Measurements from ENCODE around the gene FOXL2NB.

The FOXL2NB gene

GRCh38 chr3:138950006-138950644 is 3.1 kb downstream of the FOXL2NB start:
- Mint-ChIP-seq H3K27me3 (peaks cover 46% of the 10 kb centered on the region), H3K4me1 (peaks cover 20% of the 10 kb centered on the region), H3K9me3 (no peaks in the 10 kb centered on the region), H3K4me3 (peak overlapping the region; percentile 51), H3K36me3 (peaks cover under 1% of the 10 kb centered on the region), H3K27ac (no peak overlapping the region)

GRCh38 chr3:138950701-138951100 is 3.7 kb downstream of the FOXL2NB start:
- H3K4me1 Mint-ChIP-seq = peaks cover 17% of the 10 kb centered on the region
- H3K36me3 Mint-ChIP-seq = no peaks in the 10 kb centered on the region
- peak overlapping the region; percentile 51 for H3K4me3 Mint-ChIP-seq
- H3K27me3 Mint-ChIP-seq = peaks cover 45% of the 10 kb centered on the region
- H3K9me3 Mint-ChIP-seq = no peaks in the 10 kb centered on the region
- H3K27ac Mint-ChIP-seq = no peak overlapping the region

GRCh38 chr3:138960417-138960852 is 13.4 kb downstream of the FOXL2NB start:
- H3K4me1 Mint-ChIP-seq = peaks cover 14% of the 10 kb centered on the region
- peaks cover 10% of the 10 kb centered on the region for H3K9me3 Mint-ChIP-seq
- H3K36me3 Mint-ChIP-seq = no peaks in the 10 kb centered on the region
- H3K4me3 Mint-ChIP-seq = peak overlapping the region; percentile 8
- H3K27ac Mint-ChIP-seq = no peak overlapping the region
- peaks cover 41% of the 10 kb centered on the region for H3K27me3 Mint-ChIP-seq

- peaks cover 46% of the 10 kb centered on the region for H3K27me3 Mint-ChIP-seq
- H3K36me3 Mint-ChIP-seq = no peaks in the 10 kb centered on the region
- H3K4me3 Mint-ChIP-seq = no peak overlapping the region
- peaks cover 14% of the 10 kb centered on the region for H3K4me1 Mint-ChIP-seq
- H3K27ac Mint-ChIP-seq = no peak overlapping the region
- H3K9me3 Mint-ChIP-seq = peaks cover 10% of the 10 kb centered on the region
Measured at GRCh38 chr3:138962854-138963560, 16.0 kb downstream of the FOXL2NB start.

GRCh38 chr3:138964264-138964663 is 17.2 kb downstream of the FOXL2NB start:
- H3K9me3 Mint-ChIP-seq = peaks cover 10% of the 10 kb centered on the region
- H3K27me3 Mint-ChIP-seq = peaks cover 47% of the 10 kb centered on the region

GRCh38 chr3:138964923-138965322 is 17.9 kb downstream of the FOXL2NB start:
- peaks cover 49% of the 10 kb centered on the region for H3K27me3 Mint-ChIP-seq
- no peaks in the 10 kb centered on the region for H3K36me3 Mint-ChIP-seq
- H3K4me1 Mint-ChIP-seq = peaks cover 13% of the 10 kb centered on the region
- peaks cover 10% of the 10 kb centered on the region for H3K9me3 Mint-ChIP-seq
- no peak overlapping the region for H3K4me3 Mint-ChIP-seq
- H3K27ac Mint-ChIP-seq = no peak overlapping the region

More at GRCh38 chr3:138964264-138964663, 17.2 kb downstream of the FOXL2NB start:
- Mint-ChIP-seq H3K36me3 (no peaks in the 10 kb centered on the region), H3K4me1 (peaks cover 14% of the 10 kb centered on the region), H3K27ac (no peak overlapping the region), H3K4me3 (no peak overlapping the region)

- Mint-ChIP-seq H3K27me3 (peaks cover 24% of the 10 kb centered on the region), H3K27ac (no peak overlapping the region), H3K4me1 (no peaks in the 10 kb centered on the region), H3K36me3 (no peaks in the 10 kb centered on the region), H3K4me3 (no peak overlapping the region), H3K9me3 (no peaks in the 10 kb centered on the region)
Measured at GRCh38 chr3:138971766-138972320, 24.8 kb downstream of the FOXL2NB start.

- Mint-ChIP-seq H3K9me3 (no peaks in the 10 kb centered on the region), H3K4me1 (no peaks in the 10 kb centered on the region), H3K27me3 (peaks cover 21% of the 10 kb centered on the region), H3K27ac (no peak overlapping the region), H3K4me3 (no peak overlapping the region), H3K36me3 (no peaks in the 10 kb centered on the region)
Measured at GRCh38 chr3:138972941-138973340, 25.9 kb downstream of the FOXL2NB start.

- H3K4me1 Mint-ChIP-seq = no peaks in the 10 kb centered on the region
- no peaks in the 10 kb centered on the region for H3K36me3 Mint-ChIP-seq
- no peak overlapping the region for H3K4me3 Mint-ChIP-seq
- H3K27me3 Mint-ChIP-seq = peaks cover 19% of the 10 kb centered on the region
- H3K9me3 Mint-ChIP-seq = no peaks in the 10 kb centered on the region
- H3K27ac Mint-ChIP-seq = no peak overlapping the region
Measured at GRCh38 chr3:138974462-138974861, 27.4 kb downstream of the FOXL2NB start.

GRCh38 chr3:138975351-138975750 is 28.3 kb downstream of the FOXL2NB start:
- H3K27ac Mint-ChIP-seq = no peak overlapping the region
- H3K4me1 Mint-ChIP-seq = no peaks in the 10 kb centered on the region
- H3K36me3 Mint-ChIP-seq = no peaks in the 10 kb centered on the region
- peaks cover 15% of the 10 kb centered on the region for H3K27me3 Mint-ChIP-seq
- no peak overlapping the region for H3K4me3 Mint-ChIP-seq
- no peaks in the 10 kb centered on the region for H3K9me3 Mint-ChIP-seq

GRCh38 chr3:138976047-138976446 is 29.0 kb downstream of the FOXL2NB start:
- Mint-ChIP-seq H3K27ac (no peak overlapping the region), H3K9me3 (no peaks in the 10 kb centered on the region), H3K36me3 (no peaks in the 10 kb centered on the region), H3K4me3 (no peak overlapping the region), H3K4me1 (no peaks in the 10 kb centered on the region), H3K27me3 (peaks cover 13% of the 10 kb centered on the region)

- Mint-ChIP-seq H3K9me3 (no peaks in the 10 kb centered on the region), H3K4me1 (no peaks in the 10 kb centered on the region), H3K36me3 (no peaks in the 10 kb centered on the region), H3K27me3 (peaks cover 6% of the 10 kb centered on the region), H3K27ac (no peak overlapping the region), H3K4me3 (no peak overlapping the region)
Measured at GRCh38 chr3:138984816-138985215, 37.8 kb downstream of the FOXL2NB start.

GRCh38 chr3:138985932-138986331 is 38.9 kb downstream of the FOXL2NB start:
- Mint-ChIP-seq H3K9me3 (no peaks in the 10 kb centered on the region), H3K36me3 (no peaks in the 10 kb centered on the region), H3K4me3 (no peak overlapping the region), H3K27ac (no peak overlapping the region), H3K4me1 (no peaks in the 10 kb centered on the region), H3K27me3 (peaks cover 6% of the 10 kb centered on the region)

GRCh38 chr3:138987181-138987580 is 40.2 kb downstream of the FOXL2NB start:
- Mint-ChIP-seq H3K27me3 (peaks cover 8% of the 10 kb centered on the region), H3K27ac (no peak overlapping the region), H3K9me3 (no peaks in the 10 kb centered on the region), H3K4me3 (no peak overlapping the region), H3K4me1 (no peaks in the 10 kb centered on the region), H3K36me3 (no peaks in the 10 kb centered on the region)

GRCh38 chr3:138995706-138996105 is 48.7 kb downstream of the FOXL2NB start:
- no peaks in the 10 kb centered on the region for H3K4me1 Mint-ChIP-seq
- peaks cover 11% of the 10 kb centered on the region for H3K27me3 Mint-ChIP-seq
- H3K27ac Mint-ChIP-seq = no peak overlapping the region
- no peaks in the 10 kb centered on the region for H3K36me3 Mint-ChIP-seq
- peaks cover 9% of the 10 kb centered on the region for H3K9me3 Mint-ChIP-seq
- no peak overlapping the region for H3K4me3 Mint-ChIP-seq
